ENCODE data around the gene ZNF740. TPM values are rescaled to one million over a fixed set of nuclear protein-coding genes. Genes with fewer than 3 reads are reported as not detected.
A peak's percentile ranks its signal among the peaks of the same experiment; 100 is the strongest.
"Not testable (repeated sequence)": the region's sequence is repeated elsewhere in the genome, so short reads cannot be mapped to it uniquely, and the experiment has no call there.

ZNF740 gene
- total RNA-seq, 2 donors from 2014 or later = 27.5 to 32.3 TPM

DNA sequence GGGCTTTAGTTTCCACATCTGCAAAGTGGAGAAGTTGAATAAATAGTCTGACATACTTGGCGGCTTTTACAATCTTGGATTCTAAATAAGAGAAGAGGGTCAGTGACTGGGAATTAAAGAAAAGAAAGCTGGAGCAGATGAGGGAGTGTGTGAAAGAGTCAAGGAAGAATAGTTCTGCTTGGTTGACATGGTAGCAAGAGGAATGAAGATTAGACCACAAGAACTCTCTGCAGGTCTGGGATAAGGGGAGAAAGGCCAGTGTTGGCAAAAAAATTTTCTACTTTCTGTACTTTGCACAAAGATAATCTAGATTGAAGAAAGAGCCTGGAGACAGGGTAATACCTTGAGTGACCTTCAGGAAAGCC is 20.6 kb downstream of the ZNF740 start:
- no peak for TF ChIP-seq CTCF (IDR thresholded peaks at IDR 0.05)
- H3K9me3 ChIP-seq = no peaks in the 10 kb centered on the region
- DNase-seq = no peak
- no peaks in the 10 kb centered on the region for H3K36me3 ChIP-seq
- H3K9ac ChIP-seq (ENCODE audit: low read depth in 2 of 2, low read length in 2 of 2) = peak overlapping the region in 1 of 2 donors; percentile 26
- no peak overlapping the region for H3K4me3 ChIP-seq
- no peaks in the 10 kb centered on the region for H3K27me3 ChIP-seq
- intact Hi-C loops (cut with DNase I) = no loop called here
- H3K4me1 ChIP-seq = peaks cover 15% of the 10 kb centered on the region
- H3K27ac ChIP-seq = no peak overlapping the region

DNA sequence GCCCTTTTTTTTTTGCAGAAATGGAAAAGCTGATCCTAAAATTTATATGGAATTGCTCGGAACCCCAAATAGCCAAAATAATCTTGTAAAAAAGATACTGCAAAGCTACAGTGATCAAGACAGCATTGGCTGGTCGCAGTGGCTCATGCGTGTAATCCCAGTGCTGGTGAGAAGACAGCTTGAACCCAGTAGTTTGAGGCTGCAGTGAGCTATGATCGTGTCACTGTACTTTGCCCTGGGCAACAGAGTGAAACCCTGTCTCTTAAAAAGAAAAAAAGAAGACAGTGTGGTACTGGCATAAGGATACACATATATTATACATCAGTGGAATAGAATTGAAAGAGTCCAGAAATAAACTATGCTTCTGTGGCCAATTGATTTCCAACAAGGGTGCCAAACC is 21.1 kb downstream of the ZNF740 start:
- intact Hi-C loops (cut with DNase I) = no loop called here
- no peaks in the 10 kb centered on the region for H3K27me3 ChIP-seq
- no peak for DNase-seq

GRCh38 chr12:53202316-53202715 is 21.8 kb downstream of the ZNF740 start:
- H3K4me3 ChIP-seq; H3K27me3 ChIP-seq; intact Hi-C loops (cut with DNase I); H3K27ac ChIP-seq; H3K9ac ChIP-seq (ENCODE audit: low read depth in 2 of 2, low read length in 2 of 2); H3K9me3 ChIP-seq; H3K36me3 ChIP-seq; DNase-seq: not testable (repeated sequence)
- peaks cover 17% of the 10 kb centered on the region for H3K4me1 ChIP-seq

More for the DNA sequence above, 21.1 kb downstream of the ZNF740 start:
- Histone ChIP-seq H3K4me1 (peaks cover 15% of the 10 kb centered on the region), H3K36me3 (no peaks in the 10 kb centered on the region), H3K4me3 (no peak overlapping the region), H3K9ac (ENCODE audit: low read depth in 2 of 2, low read length in 2 of 2) (no peak overlapping the region), H3K9me3 (no peaks in the 10 kb centered on the region), H3K27ac (no peak overlapping the region)
- no peak for TF ChIP-seq CTCF (IDR thresholded peaks at IDR 0.05)

DNA sequence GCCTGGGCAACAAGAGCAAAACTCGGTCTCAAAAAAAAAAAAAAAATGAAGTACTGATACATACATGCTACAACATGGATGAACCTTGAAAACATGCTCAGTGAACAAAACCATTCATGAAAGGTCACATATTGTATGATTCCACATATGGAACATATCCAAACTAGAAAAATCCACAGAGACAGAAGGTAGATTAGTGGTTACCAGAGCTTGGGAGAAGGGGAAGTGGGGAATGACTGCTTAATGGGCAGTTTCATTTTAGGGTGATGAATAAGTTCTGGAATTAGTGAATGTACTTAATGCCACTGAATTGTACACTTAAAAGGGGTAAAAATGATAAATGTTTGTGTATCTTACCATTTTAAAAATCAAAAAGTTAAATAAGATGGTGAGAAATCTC is 23.8 kb downstream of the ZNF740 start:
- H3K27me3 ChIP-seq = no peaks in the 10 kb centered on the region
- H3K4me1 ChIP-seq = peaks cover 8% of the 10 kb centered on the region
- intact Hi-C loops (cut with DNase I) = no loop called here
- H3K9ac ChIP-seq (ENCODE audit: low read depth in 2 of 2, low read length in 2 of 2) = no peak overlapping the region
- TF ChIP-seq CTCF (IDR thresholded peaks at IDR 0.05) = no peak
- no peak for DNase-seq
- H3K27ac ChIP-seq = no peak overlapping the region
- H3K9me3 ChIP-seq = no peaks in the 10 kb centered on the region
- no peaks in the 10 kb centered on the region for H3K36me3 ChIP-seq
- no peak overlapping the region for H3K4me3 ChIP-seq

DNA sequence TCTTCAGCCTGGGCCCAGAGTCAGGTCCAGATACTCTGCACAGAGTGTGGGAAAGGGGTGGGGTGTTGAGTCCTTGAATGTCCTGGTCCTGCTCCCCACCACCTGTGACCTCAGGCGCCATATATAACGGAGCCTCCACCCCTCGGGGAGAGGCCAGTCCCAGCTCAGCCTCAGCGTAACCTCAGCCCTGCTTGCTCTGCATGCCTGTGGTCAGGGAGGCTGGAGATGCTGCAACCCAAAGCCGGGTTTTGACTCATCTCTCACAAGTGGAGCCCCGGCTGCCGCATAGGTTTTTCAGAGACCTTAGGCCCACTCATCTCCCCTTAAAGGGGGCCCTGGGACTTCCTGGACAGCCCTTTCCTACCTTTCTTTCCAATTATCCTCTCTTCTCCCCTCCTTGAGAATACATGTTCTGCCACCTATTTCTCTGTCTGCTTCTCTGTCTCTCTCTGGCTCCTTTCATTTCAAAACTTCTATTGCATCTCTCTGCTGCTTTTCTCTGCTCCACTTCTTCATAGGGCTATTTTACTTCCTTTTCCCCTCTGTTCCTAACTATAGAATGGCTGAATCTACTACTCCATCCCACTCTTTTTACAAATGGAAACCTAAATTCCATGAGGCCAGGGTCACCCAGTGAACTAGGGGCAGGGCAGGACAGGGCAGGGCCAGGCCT is 25.4 kb downstream of the ZNF740 start:
- intact Hi-C loops (cut with DNase I) = no loop called here
- Histone ChIP-seq H3K4me1 (peaks cover 8% of the 10 kb centered on the region), H3K36me3 (no peaks in the 10 kb centered on the region), H3K27me3 (no peaks in the 10 kb centered on the region), H3K9me3 (no peaks in the 10 kb centered on the region), H3K4me3 (no peak overlapping the region), H3K27ac (no peak overlapping the region), H3K9ac (ENCODE audit: low read depth in 2 of 2, low read length in 2 of 2) (peak overlapping the region in 1 of 2 donors; percentile 19)
- no peak for TF ChIP-seq CTCF (IDR thresholded peaks at IDR 0.05)
- no peak for DNase-seq

- Histone ChIP-seq H3K9ac (ENCODE audit: low read depth in 2 of 2, low read length in 2 of 2) (peak within 1 kb of the TSS; percentile 4 to 56), H3K27ac (no peak within 1 kb of the TSS), H3K4me3 (peak within 1 kb of the TSS; percentile 24), H3K27me3 (no peaks in the 10 kb centered on the region), H3K36me3 (no peaks in the 10 kb centered on the region), H3K4me1 (peaks cover 4% of the 10 kb centered on the region), H3K9me3 (no peaks in the 10 kb centered on the region)
- TF ChIP-seq CTCF (IDR thresholded peaks at IDR 0.05) = no peak
- DNase-seq = peak; percentile 83
- intact Hi-C loops (cut with DNase I) = no loop called here
These were observed 26.5 kb downstream of the ZNF740 start, which contains the start of gene ITGB7 for GRCh38 chr12:53207042-53207441. ITGB7 (minus strand) TSS chr12:53207251; CDS start chr12:53200443, 6,808 bp downstream.

Data from colonic mucosa (tissue), 4 donors.